ENCODE measurements around the gene PRKCG.

GRCh38 chr19:53917356-53917755 is 35.4 kb downstream of the PRKCG start:
- TF ChIP-seq CTCF (IDR thresholded peaks at IDR 0.05) (no peak), POLR2AphosphoS5 (IDR thresholded peaks at IDR 0.05) (no peak), POLR2A (IDR thresholded peaks at IDR 0.05) (no peak), EP300 (IDR thresholded peaks at IDR 0.05) (no peak)
